CD14-positive monocyte (primary cell): ENCODE measurements around the gene AMMECR1L. TPM values are rescaled to one million over a fixed set of nuclear protein-coding genes. Genes with fewer than 3 reads are reported as not detected.

ENCODE experiments used
- DNase-seq, 3 donors: peaks; one replicate each; pipeline ENCODE4 v3.0.0-alpha.2; 2011 to 2022
- H2AFZ ChIP-seq: 2 replicates; pipeline ENCODE4 v1.6.0; 2012; ENCODE audit warnings: mild to moderate bottlenecking, low read depth, low read length, inconsistent platforms; ENCODE audit not compliant: insufficient read depth, poor library complexity, severe bottlenecking
- H3K27ac ChIP-seq, 2 donors: 1 replicate in 1 of 2; 2 replicates in 1 of 2; pipeline ENCODE4 v1.5.1; 2012 to 2013; ENCODE audit warnings: low read length in 2 of 2, control low read depth in 1 of 2, inconsistent platforms in 1 of 2, low read depth in 1 of 2, mild to moderate bottlenecking in 1 of 2
- H3K27me3 ChIP-seq, 2 donors: one replicate each; pipeline versions ENCODE4 v1.6.0 to v1.6.1; 2011 to 2013; ENCODE audit warnings: low read length in 2 of 2; ENCODE audit not compliant: control insufficient read depth in 2 of 2, insufficient read depth in 2 of 2
- H3K36me3 ChIP-seq, 2 donors: replicated peaks in 1 of 2; 1 replicate in 1 of 2; 2 replicates in 1 of 2; pipeline versions ENCODE4 v1.5.1 to v1.6.1; 2012 to 2013; ENCODE audit warnings: low read length in 2 of 2, control low read depth in 1 of 2, inconsistent platforms in 1 of 2, mild to moderate bottlenecking in 1 of 2; ENCODE audit not compliant: insufficient read depth in 2 of 2, control insufficient read depth in 1 of 2
- H3K4me1 ChIP-seq, 2 donors: 1 replicate in 1 of 2; 2 replicates in 1 of 2; pipeline versions ENCODE4 v1.5.1 to v1.6.1; 2012 to 2013; ENCODE audit warnings: low read length in 2 of 2, control low read depth in 1 of 2, inconsistent platforms in 1 of 2, mild to moderate bottlenecking in 1 of 2, moderate library complexity in 1 of 2; ENCODE audit not compliant: insufficient read depth in 2 of 2, control insufficient read depth in 1 of 2
- H3K4me2 ChIP-seq: replicated peaks from 2 replicates; pipeline ENCODE3; 2012; ENCODE audit warnings: low read length, moderate library complexity, mild to moderate bottlenecking; ENCODE audit not compliant: poor library complexity, severe bottlenecking; ENCODE audit errors: extremely low read depth
- H3K4me3 ChIP-seq, 3 experiments: fragments of 200-600 bp in 1 of 3; sonication (generic) in 1 of 3; replicated peaks in 1 of 3; 1 replicate in 2 of 3; 2 replicates in 1 of 3; pipeline ENCODE4 v1.5.1; 2011 to 2013; ENCODE audit warnings: low read length in 3 of 3, mild to moderate bottlenecking in 3 of 3, control low read depth in 2 of 3, low read depth in 2 of 3, inconsistent platforms in 1 of 3, moderate library complexity in 1 of 3
- H3K79me2 ChIP-seq: 2 replicates; pipeline ENCODE4 v1.6.0; 2012; ENCODE audit warnings: mild to moderate bottlenecking, control low read depth, inconsistent platforms, low read length, moderate library complexity; ENCODE audit not compliant: insufficient read depth
- H3K9ac ChIP-seq: 2 replicates; pipeline ENCODE4 v1.6.0; 2017; ENCODE audit warnings: low read length, mild to moderate bottlenecking; ENCODE audit not compliant: insufficient read depth, poor library complexity, severe bottlenecking
- H3K9me3 ChIP-seq, 2 donors: replicated peaks in 1 of 2; 1 replicate in 1 of 2; 2 replicates in 1 of 2; pipeline versions ENCODE4 v1.5.1 to v1.6.1; 2012 to 2013; ENCODE audit warnings: low read length in 2 of 2, control low read depth in 1 of 2; ENCODE audit not compliant: control insufficient read depth in 1 of 2, insufficient read depth in 1 of 2
- H4K20me1 ChIP-seq: 2 replicates; pipeline ENCODE4 v1.6.0; 2012; ENCODE audit warnings: mild to moderate bottlenecking, low read length, control low read depth, moderate library complexity; ENCODE audit not compliant: insufficient read depth
- H3K27ac Mint-ChIP-seq, 7 donors: one replicate each; pipeline ENCODE4 v1.8.0; 2020; ENCODE audit warnings: mild to moderate bottlenecking in 7 of 7, mixed read lengths in 7 of 7, moderate library complexity in 6 of 7, inconsistent platforms in 2 of 7
- H3K27me3 Mint-ChIP-seq, 3 donors: one replicate each; pipeline ENCODE4 v1.8.0; 2021 to 2022; ENCODE audit warnings: low read depth in 3 of 3, mild to moderate bottlenecking in 3 of 3, mixed read lengths in 3 of 3, moderate library complexity in 3 of 3, inconsistent platforms in 1 of 3
- H3K36me3 Mint-ChIP-seq, 2 donors: one replicate each; pipeline ENCODE4 v1.8.0; 2020; ENCODE audit warnings: mixed read lengths in 2 of 2, inconsistent platforms in 1 of 2, mild to moderate bottlenecking in 1 of 2
- H3K4me1 Mint-ChIP-seq: one replicate; pipeline ENCODE4 v1.8.0; 2020; ENCODE audit warnings: mild to moderate bottlenecking, mixed read lengths
- H3K4me3 Mint-ChIP-seq, 2 donors: one replicate each; pipeline ENCODE4 v1.8.0; 2020; ENCODE audit warnings: mild to moderate bottlenecking in 2 of 2, mixed read lengths in 2 of 2, moderate library complexity in 1 of 2
- H3K9me3 Mint-ChIP-seq, 7 donors: one replicate each; pipeline ENCODE4 v1.8.0; 2020 to 2022; ENCODE audit warnings: mixed read lengths in 7 of 7, mild to moderate bottlenecking in 6 of 7, moderate library complexity in 6 of 7, inconsistent platforms in 2 of 7
- WGBS: methylation state at CpG from one replicate; pipeline ENCODE4 v1.1.5; 2013; ENCODE audit warnings: missing lambda C conversion rate; ENCODE audit not compliant: insufficient coverage; 5-methylcytosine and 5-hydroxymethylcytosine counted together
- intact Hi-C, 2 donors: fragments of 100-400 bp; cut with micrococcal nuclease; formaldehyde crosslinking; loops; one replicate each; pipeline versions ENCODE4 v1.15.0 to v1.15.1; 2023
- polyA plus RNA-seq, 3 donors: library from polyadenylated mRNA; depleted of rRNA in 1 of 3; unstranded in 2 of 3; stranded (reverse) in 1 of 3; fragments of 300-500 nt in 2 of 3; fragments of >200 nt in 1 of 3; fragmentation: Illumina TruSeq in 2 of 3; gene quantifications; 1 replicate in 2 of 3; 2 replicates in 1 of 3; pipeline ENCODE4 v1.2.3, GENCODE V29; 2012 to 2021
- TF ChIP-seq, protein P1 (sequence below): fragments of 200-600 bp; IDR thresholded peaks from one replicate; pipeline ENCODE4 v1.8.0; 2022; ENCODE audit warnings: antibody characterized with exemption, mild to moderate bottlenecking

AMMECR1L gene
- polyA plus RNA-seq, 3 donors, result 2.5 to 9.8 (median 3.1) TPM

DNA sequence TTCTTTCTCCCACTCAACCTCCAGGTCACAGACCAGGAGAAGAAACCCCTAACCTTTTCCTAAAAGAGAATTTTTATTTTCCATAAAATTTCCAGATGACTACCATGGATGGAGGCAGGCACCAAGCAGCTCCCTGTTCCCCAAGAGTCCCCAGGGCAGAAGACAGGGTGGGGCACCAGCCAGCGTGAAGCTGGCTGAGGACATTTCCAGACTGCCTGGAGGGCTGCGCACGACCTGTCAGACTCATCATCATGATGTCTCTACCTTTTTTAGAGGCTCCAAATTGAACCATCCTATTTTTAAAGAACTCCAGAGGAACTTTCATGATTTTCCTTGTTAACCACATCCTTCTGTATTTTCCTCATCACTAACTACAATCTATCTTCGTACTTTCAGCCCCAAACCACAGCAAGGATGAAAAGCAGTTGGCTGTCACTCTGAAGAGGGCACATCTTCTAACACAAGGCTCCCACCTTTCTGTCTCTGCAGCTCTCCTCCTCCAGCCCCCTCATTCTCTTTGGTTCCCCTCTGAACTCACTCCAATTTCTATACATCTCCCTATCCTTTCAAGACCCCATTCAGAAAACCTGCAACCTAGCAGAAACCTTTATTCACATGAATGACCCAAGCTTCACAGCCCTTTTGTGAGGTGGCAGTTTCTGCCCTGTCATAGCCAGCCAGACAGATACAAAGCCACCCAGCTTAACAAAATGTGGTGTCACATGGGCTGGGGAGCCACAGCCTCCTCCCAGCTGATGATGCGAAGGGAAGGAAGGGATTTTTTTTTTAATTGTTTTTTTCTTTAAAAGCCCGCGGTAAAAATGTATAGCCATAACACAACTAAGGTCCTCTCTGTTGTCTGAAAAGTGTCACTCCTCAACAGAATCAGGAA is 11.1 kb downstream of the AMMECR1L start:
- H3K4me2 ChIP-seq, result no peak overlapping the region
- H3K9ac ChIP-seq, result no peak overlapping the region
- peaks cover 42 to 66% of the 10 kb centered on the region in 2 donors for H3K36me3 ChIP-seq
- Mint-ChIP-seq H3K27me3 (no peaks in the 10 kb centered on the region), H3K9me3 (no peaks in the 10 kb centered on the region), H3K4me3 (no peak overlapping the region), H3K27ac (peak overlapping the region in 6 of 7 donors; percentile 11 to 69 (median 24)), H3K36me3 (peaks cover 59 to 70% of the 10 kb centered on the region in 2 donors), H3K4me1 (peaks cover 19% of the 10 kb centered on the region)
- H3K4me3 ChIP-seq, result no peak overlapping the region
- H3K4me1 ChIP-seq, result no peaks in the 10 kb centered on the region
- H4K20me1 ChIP-seq, result peaks cover 87% of the 10 kb centered on the region
- H3K27me3 ChIP-seq, result no peaks in the 10 kb centered on the region
- no peak overlapping the region for H3K27ac ChIP-seq
- no peak for DNase-seq
- 47% methylated on average over 4 of the region's 7 CpGs for WGBS
- H3K9me3 ChIP-seq, result no peaks in the 10 kb centered on the region
- TF ChIP-seq, protein P1, sequence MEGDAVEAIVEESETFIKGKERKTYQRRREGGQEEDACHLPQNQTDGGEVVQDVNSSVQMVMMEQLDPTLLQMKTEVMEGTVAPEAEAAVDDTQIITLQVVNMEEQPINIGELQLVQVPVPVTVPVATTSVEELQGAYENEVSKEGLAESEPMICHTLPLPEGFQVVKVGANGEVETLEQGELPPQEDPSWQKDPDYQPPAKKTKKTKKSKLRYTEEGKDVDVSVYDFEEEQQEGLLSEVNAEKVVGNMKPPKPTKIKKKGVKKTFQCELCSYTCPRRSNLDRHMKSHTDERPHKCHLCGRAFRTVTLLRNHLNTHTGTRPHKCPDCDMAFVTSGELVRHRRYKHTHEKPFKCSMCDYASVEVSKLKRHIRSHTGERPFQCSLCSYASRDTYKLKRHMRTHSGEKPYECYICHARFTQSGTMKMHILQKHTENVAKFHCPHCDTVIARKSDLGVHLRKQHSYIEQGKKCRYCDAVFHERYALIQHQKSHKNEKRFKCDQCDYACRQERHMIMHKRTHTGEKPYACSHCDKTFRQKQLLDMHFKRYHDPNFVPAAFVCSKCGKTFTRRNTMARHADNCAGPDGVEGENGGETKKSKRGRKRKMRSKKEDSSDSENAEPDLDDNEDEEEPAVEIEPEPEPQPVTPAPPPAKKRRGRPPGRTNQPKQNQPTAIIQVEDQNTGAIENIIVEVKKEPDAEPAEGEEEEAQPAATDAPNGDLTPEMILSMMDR, result no peak
- H3K79me2 ChIP-seq, result peaks cover 69% of the 10 kb centered on the region
- no peak overlapping the region for H2AFZ ChIP-seq
- intact Hi-C loops, result no loop called here

DNA sequence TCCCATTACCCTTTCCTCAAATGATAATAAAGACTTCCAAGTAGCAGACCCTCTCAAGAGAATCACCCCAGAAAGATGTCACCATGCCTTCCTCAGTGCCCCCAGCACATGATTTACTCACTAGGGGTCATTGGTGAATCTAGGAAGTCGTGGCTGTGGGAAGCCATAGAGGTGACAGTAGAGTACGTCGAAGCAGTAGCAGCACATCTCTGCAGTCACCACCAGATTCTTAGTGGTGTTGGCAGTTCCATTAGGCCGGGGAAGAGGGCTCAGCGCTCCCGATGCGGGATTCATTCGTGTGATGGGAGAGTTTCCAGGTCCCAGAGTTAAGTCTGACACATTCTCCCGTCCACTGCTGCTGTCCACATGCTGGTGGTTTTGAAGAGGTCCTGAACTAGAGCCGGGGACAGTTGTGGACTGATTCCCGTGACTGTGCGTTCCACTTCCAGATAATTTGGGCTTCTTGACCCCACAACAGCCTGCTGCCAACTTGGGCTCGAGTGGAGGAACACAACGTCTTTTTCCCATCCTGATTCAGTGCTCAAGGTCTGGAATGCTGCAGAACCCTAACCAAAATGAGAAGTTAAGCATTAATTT is 12.0 kb downstream of the AMMECR1L start:
- Mint-ChIP-seq H3K27ac (peak overlapping the region in 3 of 7 donors; percentile 1 to 72 (median 24)), H3K36me3 (peaks cover 60 to 70% of the 10 kb centered on the region in 2 donors), H3K4me1 (peaks cover 19% of the 10 kb centered on the region), H3K9me3 (no peaks in the 10 kb centered on the region), H3K27me3 (no peaks in the 10 kb centered on the region), H3K4me3 (no peak overlapping the region)
- no peaks in the 10 kb centered on the region for H3K27me3 ChIP-seq
- H3K9ac ChIP-seq, result no peak overlapping the region
- H2AFZ ChIP-seq, result no peak overlapping the region
- peaks cover 79% of the 10 kb centered on the region for H4K20me1 ChIP-seq
- H3K27ac ChIP-seq, result no peak overlapping the region
- intact Hi-C loops, result no loop called here
- WGBS, result 94% methylated on average over 10 of the region's 14 CpGs
- no peaks in the 10 kb centered on the region for H3K4me1 ChIP-seq
- H3K4me2 ChIP-seq, result no peak overlapping the region
- H3K9me3 ChIP-seq, result no peaks in the 10 kb centered on the region
- peaks cover 60% of the 10 kb centered on the region for H3K79me2 ChIP-seq
- no peak overlapping the region for H3K4me3 ChIP-seq
- TF ChIP-seq, protein P1, result no peak
- no peak for DNase-seq
- peaks cover 50 to 66% of the 10 kb centered on the region in 2 donors for H3K36me3 ChIP-seq
